GM18526 (cell line): ENCODE data around the gene BDH2.

Source experiments
- POLR2A ChIP-seq: IDR thresholded peaks from 3 replicates; pipeline ENCODE4 v1.6.1; 2011; ENCODE audit not compliant: insufficient read length; ENCODE audit errors: extremely low read depth

BDH2 gene

GRCh38 chr4:103097112-103097511, 2.5 kb downstream of the BDH2 start:
- TF ChIP-seq POLR2A, result no peak

- no peak for TF ChIP-seq POLR2A
Observed at GRCh38 chr4:103095080-103095479, 4.6 kb downstream of the BDH2 start.

- no peak for TF ChIP-seq POLR2A
Observed at GRCh38 chr4:103092245-103092644, 7.4 kb downstream of the BDH2 start.

- TF ChIP-seq POLR2A, result no peak
Observed at GRCh38 chr4:103091601-103092223, 7.9 kb downstream of the BDH2 start.

- TF ChIP-seq POLR2A, result no peak
Observed at GRCh38 chr4:103089481-103089880, 10.2 kb downstream of the BDH2 start.

DNA sequence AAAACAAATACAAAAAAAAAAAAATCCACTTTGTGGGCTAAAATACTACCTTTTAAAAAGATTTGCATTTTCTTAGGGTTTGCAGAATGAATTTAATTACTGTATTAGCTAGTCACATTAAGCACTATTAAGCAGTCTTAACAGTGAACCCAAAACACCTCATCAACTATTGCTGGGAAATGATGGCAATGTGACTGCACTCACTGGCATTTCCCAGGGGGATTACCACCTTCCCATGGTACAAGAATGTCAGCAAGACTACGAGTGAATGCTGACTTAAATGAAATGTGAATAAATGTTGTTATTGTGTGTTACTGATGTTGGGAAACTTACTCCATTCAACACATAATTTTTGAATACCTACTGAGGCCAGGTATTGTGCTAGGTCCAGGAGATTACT, 13.1 kb downstream of the BDH2 start:
- no peak for TF ChIP-seq POLR2A

- TF ChIP-seq POLR2A, result no peak
Observed at GRCh38 chr4:103085555-103086196, 14.0 kb downstream of the BDH2 start.

- no peak for TF ChIP-seq POLR2A
Observed at GRCh38 chr4:103079621-103080020, 20.0 kb downstream of the BDH2 start.

DNA sequence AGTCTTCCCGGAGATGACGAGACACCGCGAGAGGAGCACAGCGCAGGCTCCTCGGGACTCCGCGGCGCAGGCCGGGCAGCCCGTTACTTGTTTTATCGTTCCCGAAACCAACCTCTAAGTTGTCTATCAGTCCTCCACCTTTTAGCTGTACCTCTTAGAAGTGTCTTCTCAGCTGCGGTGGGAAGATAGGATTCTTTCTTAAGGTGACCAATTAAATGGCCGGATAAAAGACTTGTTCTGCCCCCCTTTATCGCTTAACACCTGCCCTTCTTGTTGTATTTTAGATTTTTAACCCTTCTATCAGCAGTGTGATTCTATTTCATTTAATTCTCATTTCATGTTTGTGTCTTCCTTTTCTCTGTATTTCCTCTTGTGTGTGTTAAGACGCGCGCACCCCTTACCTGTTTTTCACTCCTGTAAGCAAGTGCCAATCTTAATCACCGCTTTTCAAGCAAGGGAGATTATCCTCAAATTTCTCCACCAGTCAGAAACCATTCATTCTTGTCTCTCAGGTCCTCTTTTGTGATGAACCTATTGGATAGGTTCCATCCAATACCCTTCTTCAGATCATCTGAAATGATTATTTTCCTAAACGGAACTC, 22.8 kb downstream of the BDH2 start, which contains the start of gene SLC9B2:
TSS of gene SLC9B2 (minus strand) at position 15 of the 601 bp plus-strand sequence. CDS start 9,211 bp downstream, outside the sequence.
- TF ChIP-seq POLR2A, result no peak

DNA sequence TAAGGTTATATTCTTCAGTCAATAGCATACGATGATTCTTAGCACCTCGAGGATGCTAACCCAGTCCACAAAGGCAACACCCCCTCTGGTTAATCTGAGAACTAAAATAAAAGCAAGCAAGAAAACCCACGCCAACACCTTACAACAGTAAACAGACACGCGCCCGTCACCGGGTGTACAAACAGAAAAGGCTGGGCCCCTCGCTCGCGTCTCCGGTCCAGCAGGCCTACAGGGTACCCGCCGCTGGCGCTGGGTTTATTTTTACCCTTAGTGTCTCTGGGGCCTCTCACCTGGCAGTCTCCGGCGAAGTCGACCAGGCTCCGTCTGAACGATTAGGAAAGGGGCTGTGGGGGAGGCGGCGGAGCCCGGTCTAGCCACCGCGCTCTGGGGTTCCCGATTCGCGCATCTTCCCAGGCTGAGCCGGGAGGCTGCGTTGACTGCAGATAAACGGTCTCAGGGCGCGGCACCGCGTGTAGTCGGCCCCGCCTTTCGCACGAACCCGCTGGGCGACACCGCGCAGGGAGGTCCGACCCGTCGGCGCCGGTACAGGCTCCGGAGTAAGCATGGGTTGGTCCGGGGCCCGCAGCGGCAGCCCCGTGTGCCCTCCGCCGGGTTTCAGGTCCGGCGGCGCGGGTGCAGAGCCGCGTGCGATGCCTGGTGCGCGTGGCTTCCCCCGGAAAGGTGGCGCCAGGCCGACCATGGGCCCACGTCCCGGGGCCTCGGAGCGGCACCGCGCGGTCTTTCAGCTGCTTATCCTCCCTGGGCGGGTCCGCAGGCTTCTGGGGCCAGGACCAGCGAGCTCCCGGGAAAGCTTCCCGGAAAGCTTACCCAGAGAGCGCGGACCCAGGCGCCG, 23.5 kb downstream of the BDH2 start:
- TF ChIP-seq POLR2A, result peak; percentile 64

DNA sequence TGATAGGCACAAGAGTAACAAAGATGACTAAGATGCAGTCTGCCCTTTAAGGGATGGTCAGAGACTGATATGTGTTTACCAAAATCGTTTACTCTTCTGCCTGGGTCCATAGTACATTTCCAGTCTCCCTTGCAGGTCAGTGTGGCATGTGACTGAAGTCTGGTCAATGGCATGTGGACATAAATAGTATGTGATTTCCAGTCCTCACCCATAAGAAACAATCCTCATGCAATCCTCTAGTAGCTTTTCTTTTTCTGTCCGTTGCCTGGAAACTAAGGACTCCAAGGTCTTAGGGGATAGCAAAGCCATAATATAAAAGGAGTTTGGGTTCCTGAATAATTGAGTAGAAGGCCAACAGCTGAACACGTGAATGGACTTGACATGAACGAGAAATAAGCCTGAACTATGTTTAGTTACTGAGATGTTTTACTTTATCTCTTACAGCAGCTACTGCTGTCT, 24.2 kb downstream of the BDH2 start:
- no peak for TF ChIP-seq POLR2A

DNA sequence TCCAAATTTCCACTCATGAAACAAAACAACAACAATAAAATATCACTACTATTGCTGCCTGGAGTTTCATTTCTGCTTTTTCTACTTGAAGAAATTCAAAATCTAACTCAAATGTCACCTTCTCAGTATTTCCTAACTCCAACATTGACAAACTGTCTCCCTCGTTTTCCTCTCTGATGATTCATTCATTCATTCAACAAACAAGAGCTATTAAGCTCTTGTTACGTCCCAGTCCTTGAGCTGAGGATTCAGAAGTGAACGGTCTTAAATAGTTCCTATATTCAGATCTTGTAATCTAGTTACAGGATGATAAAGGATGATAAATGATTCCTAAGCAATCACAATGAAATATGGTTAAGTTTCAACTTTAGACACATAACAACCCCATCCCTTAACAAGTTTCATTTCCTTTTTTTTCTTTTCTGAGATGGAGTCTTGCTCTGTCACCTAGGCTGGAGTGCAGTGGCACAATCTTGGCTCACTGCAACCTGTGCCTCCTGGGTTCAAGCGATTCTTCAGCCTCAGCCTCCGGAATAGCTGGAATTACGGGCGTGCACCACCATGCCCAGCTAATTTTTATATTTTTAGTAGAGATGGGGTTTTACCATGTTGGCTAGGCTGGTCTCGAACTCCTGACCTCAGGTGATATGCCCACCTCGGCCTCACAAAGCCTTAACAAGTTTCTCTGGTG, 24.7 kb downstream of the BDH2 start:
- no peak for TF ChIP-seq POLR2A

- TF ChIP-seq POLR2A, result no peak
Observed at GRCh38 chr4:103073792-103074438, 25.7 kb downstream of the BDH2 start.

GRCh38 chr4:103067841-103068547, 31.6 kb downstream of the BDH2 start:
- no peak for TF ChIP-seq POLR2A

DNA sequence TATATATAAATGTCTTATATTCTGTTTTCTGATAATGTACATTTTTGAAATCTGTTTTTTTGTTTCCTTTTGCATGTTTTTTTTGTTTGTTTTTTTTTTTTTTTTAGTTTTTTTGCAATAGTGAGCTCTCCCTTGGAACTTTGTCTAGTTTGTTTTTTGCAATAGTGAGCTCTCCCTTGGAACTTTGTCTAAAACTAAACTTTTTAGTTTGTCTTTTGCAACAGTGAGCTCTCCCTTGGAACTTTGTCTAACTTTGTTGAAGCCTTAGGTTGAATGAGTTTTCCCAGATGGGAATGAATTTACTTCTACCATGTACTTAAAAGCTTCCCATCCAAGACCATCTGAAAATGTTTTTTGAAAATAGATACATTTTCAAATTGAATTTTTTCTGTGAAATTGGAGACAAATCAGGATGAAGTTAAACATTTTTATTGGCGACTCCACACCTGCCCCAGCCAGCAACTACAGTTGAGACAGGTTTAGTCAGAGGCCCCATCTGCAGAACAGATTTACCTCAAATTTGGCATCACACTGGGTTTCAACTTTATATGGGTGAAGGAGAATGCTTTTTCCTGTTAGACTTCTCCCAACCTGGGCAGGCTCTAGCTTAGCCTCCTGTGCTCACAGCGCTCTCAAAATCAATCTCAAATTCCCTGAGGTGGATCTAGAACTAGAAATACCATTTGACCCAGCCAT, 39.0 kb downstream of the BDH2 start:
- no peak for TF ChIP-seq POLR2A
